Ishikawa (cell line): Measurements from ENCODE around the gene SIAE.

ENCODE experiments used
- CEBPB ChIP-seq: IDR thresholded peaks from 2 replicates; pipeline ENCODE4 v1.6.1; 2012
- CREB1 ChIP-seq: IDR thresholded peaks from 2 replicates; pipeline ENCODE4 v1.6.1; 2012; ENCODE audit warnings: low read depth
- EGR1 ChIP-seq: IDR thresholded peaks from 2 replicates; pipeline ENCODE4 v1.6.1; 2012
- EP300 ChIP-seq: IDR thresholded peaks from 2 replicates; pipeline ENCODE4 v1.6.1; 2012; ENCODE audit warnings: borderline replicate concordance
- FOXM1 ChIP-seq: IDR thresholded peaks from 2 replicates; pipeline ENCODE4 v1.6.1; 2012; ENCODE audit warnings: low read depth, borderline replicate concordance
- MAX ChIP-seq: IDR thresholded peaks from 2 replicates; pipeline ENCODE4 v1.6.1; 2012
- NFIC ChIP-seq: IDR thresholded peaks from 2 replicates; pipeline ENCODE4 v1.6.1; 2012
- RAD21 ChIP-seq: IDR thresholded peaks from 2 replicates; pipeline ENCODE4 v1.6.1; 2012; ENCODE audit warnings: low read depth
- REST ChIP-seq: IDR thresholded peaks from 2 replicates; pipeline ENCODE4 v1.6.1; 2012; ENCODE audit warnings: low read depth, mild to moderate bottlenecking
- TAF1 ChIP-seq: IDR thresholded peaks from 2 replicates; pipeline ENCODE4 v1.6.1; 2012; ENCODE audit warnings: low read depth, mild to moderate bottlenecking
- TCF12 ChIP-seq: IDR thresholded peaks from 2 replicates; pipeline ENCODE4 v1.6.1; 2012; ENCODE audit warnings: low read depth
- TEAD4 ChIP-seq: IDR thresholded peaks from 2 replicates; pipeline ENCODE4 v1.6.1; 2012
- USF1 ChIP-seq: IDR thresholded peaks from 2 replicates; pipeline ENCODE4 v1.6.1; 2012
- YY1 ChIP-seq: IDR thresholded peaks from 2 replicates; pipeline ENCODE4 v1.6.1; 2012; ENCODE audit warnings: low read depth
- ZBTB7A ChIP-seq: IDR thresholded peaks from 2 replicates; pipeline ENCODE4 v1.6.1; 2012; ENCODE audit warnings: low read depth

Gene SIAE

GRCh38 chr11:124597626-124598025 is 75.9 kb downstream of the SIAE start:
- no peak for TF ChIP-seq TCF12
- no peak for TF ChIP-seq USF1
- TF ChIP-seq REST, result no peak
- no peak for TF ChIP-seq YY1
- TF ChIP-seq TAF1, result no peak
- no peak for TF ChIP-seq NFIC
- no peak for TF ChIP-seq FOXM1
- TF ChIP-seq RAD21, result no peak
- TF ChIP-seq ZBTB7A, result no peak
- no peak for TF ChIP-seq TEAD4

GRCh38 chr11:124595302-124595701 is 78.2 kb downstream of the SIAE start:
- TF ChIP-seq EGR1 (no peak), CREB1 (no peak), TCF12 (no peak), RAD21 (no peak), NFIC (no peak), USF1 (no peak), MAX (no peak), FOXM1 (no peak), ZBTB7A (no peak), YY1 (no peak), TAF1 (no peak), EP300 (no peak), REST (no peak)

- TF ChIP-seq YY1 (no peak), TAF1 (no peak), EGR1 (no peak), ZBTB7A (no peak), CREB1 (no peak), MAX (no peak), CEBPB (no peak), TCF12 (no peak), RAD21 (no peak), EP300 (no peak), USF1 (no peak), FOXM1 (no peak)
Measured at GRCh38 chr11:124592627-124593026, 80.9 kb downstream of the SIAE start.

- TF ChIP-seq FOXM1, result no peak
- no peak for TF ChIP-seq EP300
- no peak for TF ChIP-seq REST
- no peak for TF ChIP-seq ZBTB7A
- TF ChIP-seq MAX, result no peak
- no peak for TF ChIP-seq RAD21
- no peak for TF ChIP-seq TAF1
- no peak for TF ChIP-seq USF1
- TF ChIP-seq CREB1, result no peak
- TF ChIP-seq EGR1, result no peak
- TF ChIP-seq YY1, result no peak
- no peak for TF ChIP-seq TEAD4
- no peak for TF ChIP-seq NFIC
- no peak for TF ChIP-seq TCF12
- TF ChIP-seq CEBPB, result no peak
Measured at GRCh38 chr11:124591430-124591829, 82.1 kb downstream of the SIAE start.
